ENCODE results near the gene RANBP1.

DNA sequence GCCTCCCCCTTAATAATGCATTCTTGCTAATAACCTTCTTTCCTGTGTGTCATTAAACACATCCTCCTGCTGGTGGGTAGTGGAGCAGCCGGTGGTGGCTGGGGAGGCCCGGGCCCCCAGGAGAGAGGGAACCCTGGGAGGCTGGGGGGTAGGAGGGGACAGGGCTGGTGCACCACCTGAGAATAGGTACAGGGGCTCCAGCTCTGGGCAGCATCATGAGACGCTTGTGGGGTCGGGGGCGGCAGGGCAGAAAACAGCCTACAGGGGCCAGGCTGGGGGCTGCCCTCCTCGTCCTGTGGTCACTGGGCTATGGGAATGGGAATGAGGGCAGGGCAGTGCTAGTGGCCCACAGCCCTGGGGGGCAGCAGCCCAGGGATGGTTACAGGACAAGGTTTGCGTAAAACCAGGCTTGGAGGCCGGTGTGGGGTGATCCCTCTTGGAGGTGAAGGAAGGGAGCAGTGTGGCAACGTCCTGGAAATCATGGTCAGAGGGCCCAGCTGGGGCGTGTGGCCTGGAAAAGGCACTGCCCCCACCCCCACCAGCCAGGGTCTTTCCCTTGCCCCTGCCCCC is 53.4 kb downstream of the RANBP1 start:
- TF ChIP-seq, protein P1, sequence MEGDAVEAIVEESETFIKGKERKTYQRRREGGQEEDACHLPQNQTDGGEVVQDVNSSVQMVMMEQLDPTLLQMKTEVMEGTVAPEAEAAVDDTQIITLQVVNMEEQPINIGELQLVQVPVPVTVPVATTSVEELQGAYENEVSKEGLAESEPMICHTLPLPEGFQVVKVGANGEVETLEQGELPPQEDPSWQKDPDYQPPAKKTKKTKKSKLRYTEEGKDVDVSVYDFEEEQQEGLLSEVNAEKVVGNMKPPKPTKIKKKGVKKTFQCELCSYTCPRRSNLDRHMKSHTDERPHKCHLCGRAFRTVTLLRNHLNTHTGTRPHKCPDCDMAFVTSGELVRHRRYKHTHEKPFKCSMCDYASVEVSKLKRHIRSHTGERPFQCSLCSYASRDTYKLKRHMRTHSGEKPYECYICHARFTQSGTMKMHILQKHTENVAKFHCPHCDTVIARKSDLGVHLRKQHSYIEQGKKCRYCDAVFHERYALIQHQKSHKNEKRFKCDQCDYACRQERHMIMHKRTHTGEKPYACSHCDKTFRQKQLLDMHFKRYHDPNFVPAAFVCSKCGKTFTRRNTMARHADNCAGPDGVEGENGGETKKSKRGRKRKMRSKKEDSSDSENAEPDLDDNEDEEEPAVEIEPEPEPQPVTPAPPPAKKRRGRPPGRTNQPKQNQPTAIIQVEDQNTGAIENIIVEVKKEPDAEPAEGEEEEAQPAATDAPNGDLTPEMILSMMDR (conservative IDR thresholded peaks at IDR 0.05) = no peak
- TF ChIP-seq EZH2 (IDR thresholded peaks at IDR 0.05; ENCODE audit: low read depth) = no peak
